C4-2B (cell line): ENCODE results near the gene NAP1L4.

ENCODE experiments used
- CTCF ChIP-seq: fragments of 450-650 bp; conservative IDR thresholded peaks from 2 replicates; pipeline ENCODE4 v1.5.1; 2017; ENCODE audit warnings: mild to moderate bottlenecking
- ZFX ChIP-seq: fragments of 450-650 bp; IDR thresholded peaks from 2 replicates; pipeline ENCODE4 v1.6.1; 2017

DNA sequence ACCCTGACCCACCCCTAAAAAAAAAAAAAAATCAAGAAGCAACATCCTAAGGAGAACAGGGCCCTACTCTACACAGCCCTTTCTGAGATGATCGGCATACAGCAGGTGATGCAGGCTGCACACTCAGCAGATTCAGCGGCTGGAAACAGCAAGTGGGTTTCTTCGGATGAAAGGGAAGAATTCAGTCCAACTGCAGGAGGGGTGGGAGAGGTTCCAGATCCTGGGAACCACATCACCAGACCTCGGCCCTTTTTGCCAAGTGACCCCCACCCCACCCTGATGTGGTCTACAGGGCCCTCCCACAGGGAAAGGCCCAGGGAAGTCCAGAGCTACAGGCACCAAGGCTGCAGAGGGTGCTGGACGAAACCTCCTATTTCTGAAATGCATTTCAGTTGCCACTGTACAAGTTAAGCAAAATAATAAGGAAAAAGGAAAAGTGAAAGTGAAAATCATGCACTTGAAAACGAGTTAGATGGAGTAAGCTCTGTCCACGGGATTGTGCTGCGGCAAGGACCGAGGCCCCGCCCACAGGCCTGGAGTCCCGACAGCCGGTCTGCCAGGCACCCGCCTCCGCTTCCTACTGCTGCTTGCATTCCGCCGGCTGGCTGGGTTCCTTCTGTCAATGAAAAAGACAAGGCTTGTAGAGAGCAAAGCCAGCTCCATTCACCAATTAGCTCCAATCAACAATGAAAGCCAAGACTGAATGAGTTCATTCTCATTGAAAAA, 46.9 kb downstream of the NAP1L4 start:
- TF ChIP-seq CTCF (no peak), ZFX (no peak)
